WTC11 (cell line): ENCODE data around the gene LMBRD1.

Experiments used
- CTCF ChIP-seq: fragments of 200-600 bp; IDR thresholded peaks from 2 replicates; pipeline ENCODE4 v1.8.0; 2022; ENCODE audit warnings: antibody characterized with exemption
- FOXK1 ChIP-seq: sonication (generic); formaldehyde crosslinking; IDR thresholded peaks from 2 replicates; pipeline ENCODE4 v1.8.0; 2022; ENCODE audit warnings: mild to moderate bottlenecking, moderate library complexity, missing genetic modification reagents
- IRF2 ChIP-seq: sonication (generic); formaldehyde crosslinking; IDR thresholded peaks from 2 replicates; pipeline ENCODE4 v1.8.0; 2022; ENCODE audit warnings: low read depth, missing genetic modification reagents, borderline replicate concordance
- JUN ChIP-seq: sonication (generic); formaldehyde crosslinking; IDR thresholded peaks from 2 replicates; pipeline ENCODE4 v1.8.0; 2023; ENCODE audit warnings: mild to moderate bottlenecking, missing genetic modification reagents
- MAX ChIP-seq: sonication (generic); formaldehyde crosslinking; IDR thresholded peaks from 2 replicates; pipeline ENCODE4 v1.8.0; 2022; ENCODE audit warnings: mild to moderate bottlenecking, missing genetic modification reagents
- NR2C2 ChIP-seq: sonication (generic); formaldehyde crosslinking; IDR thresholded peaks from 2 replicates; pipeline ENCODE4 v1.8.0; 2022; ENCODE audit warnings: mild to moderate bottlenecking, missing genetic modification reagents
- SMAD4 ChIP-seq: sonication (generic); formaldehyde crosslinking; IDR thresholded peaks from 2 replicates; pipeline ENCODE4 v1.8.0; 2022; ENCODE audit warnings: mild to moderate bottlenecking, missing genetic modification reagents
- USF2 ChIP-seq: sonication (generic); formaldehyde crosslinking; IDR thresholded peaks from 2 replicates; pipeline ENCODE4 v1.8.1; 2023; ENCODE audit warnings: mild to moderate bottlenecking, missing genetic modification reagents, moderate library complexity
- ZNF121 ChIP-seq: sonication (generic); formaldehyde crosslinking; IDR thresholded peaks from 2 replicates; pipeline ENCODE4 v1.8.0; 2023; ENCODE audit warnings: missing genetic modification reagents
- TF ChIP-seq, protein P1 (sequence below): sonication (generic); formaldehyde crosslinking; conservative IDR thresholded peaks from 2 replicates; pipeline ENCODE4 v1.8.1; 2023; ENCODE audit warnings: mild to moderate bottlenecking, low read depth, missing genetic modification reagents, moderate library complexity
- TF ChIP-seq, protein P2 (sequence below): sonication (generic); formaldehyde crosslinking; IDR thresholded peaks from 2 replicates; pipeline ENCODE4 v1.8.1; 2022; ENCODE audit warnings: low read depth, missing genetic modification reagents, borderline replicate concordance
- TF ChIP-seq, protein P3 (sequence below): sonication (generic); formaldehyde crosslinking; IDR thresholded peaks from 2 replicates; pipeline ENCODE4 v1.8.0; 2023; ENCODE audit warnings: mild to moderate bottlenecking, missing genetic modification reagents

- no peak for TF ChIP-seq FOXK1
- TF ChIP-seq, protein P1, sequence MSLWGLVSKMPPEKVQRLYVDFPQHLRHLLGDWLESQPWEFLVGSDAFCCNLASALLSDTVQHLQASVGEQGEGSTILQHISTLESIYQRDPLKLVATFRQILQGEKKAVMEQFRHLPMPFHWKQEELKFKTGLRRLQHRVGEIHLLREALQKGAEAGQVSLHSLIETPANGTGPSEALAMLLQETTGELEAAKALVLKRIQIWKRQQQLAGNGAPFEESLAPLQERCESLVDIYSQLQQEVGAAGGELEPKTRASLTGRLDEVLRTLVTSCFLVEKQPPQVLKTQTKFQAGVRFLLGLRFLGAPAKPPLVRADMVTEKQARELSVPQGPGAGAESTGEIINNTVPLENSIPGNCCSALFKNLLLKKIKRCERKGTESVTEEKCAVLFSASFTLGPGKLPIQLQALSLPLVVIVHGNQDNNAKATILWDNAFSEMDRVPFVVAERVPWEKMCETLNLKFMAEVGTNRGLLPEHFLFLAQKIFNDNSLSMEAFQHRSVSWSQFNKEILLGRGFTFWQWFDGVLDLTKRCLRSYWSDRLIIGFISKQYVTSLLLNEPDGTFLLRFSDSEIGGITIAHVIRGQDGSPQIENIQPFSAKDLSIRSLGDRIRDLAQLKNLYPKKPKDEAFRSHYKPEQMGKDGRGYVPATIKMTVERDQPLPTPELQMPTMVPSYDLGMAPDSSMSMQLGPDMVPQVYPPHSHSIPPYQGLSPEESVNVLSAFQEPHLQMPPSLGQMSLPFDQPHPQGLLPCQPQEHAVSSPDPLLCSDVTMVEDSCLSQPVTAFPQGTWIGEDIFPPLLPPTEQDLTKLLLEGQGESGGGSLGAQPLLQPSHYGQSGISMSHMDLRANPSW (CRISPR knock-in tag): no peak
- TF ChIP-seq CTCF: no peak
- TF ChIP-seq MAX: no peak
- TF ChIP-seq, protein P2, sequence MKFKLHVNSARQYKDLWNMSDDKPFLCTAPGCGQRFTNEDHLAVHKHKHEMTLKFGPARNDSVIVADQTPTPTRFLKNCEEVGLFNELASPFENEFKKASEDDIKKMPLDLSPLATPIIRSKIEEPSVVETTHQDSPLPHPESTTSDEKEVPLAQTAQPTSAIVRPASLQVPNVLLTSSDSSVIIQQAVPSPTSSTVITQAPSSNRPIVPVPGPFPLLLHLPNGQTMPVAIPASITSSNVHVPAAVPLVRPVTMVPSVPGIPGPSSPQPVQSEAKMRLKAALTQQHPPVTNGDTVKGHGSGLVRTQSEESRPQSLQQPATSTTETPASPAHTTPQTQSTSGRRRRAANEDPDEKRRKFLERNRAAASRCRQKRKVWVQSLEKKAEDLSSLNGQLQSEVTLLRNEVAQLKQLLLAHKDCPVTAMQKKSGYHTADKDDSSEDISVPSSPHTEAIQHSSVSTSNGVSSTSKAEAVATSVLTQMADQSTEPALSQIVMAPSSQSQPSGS: no peak
- TF ChIP-seq USF2 (CRISPR knock-in tag): no peak
- no peak for TF ChIP-seq SMAD4
- no peak for TF ChIP-seq NR2C2 (CRISPR knock-in tag)
- TF ChIP-seq, protein P3, sequence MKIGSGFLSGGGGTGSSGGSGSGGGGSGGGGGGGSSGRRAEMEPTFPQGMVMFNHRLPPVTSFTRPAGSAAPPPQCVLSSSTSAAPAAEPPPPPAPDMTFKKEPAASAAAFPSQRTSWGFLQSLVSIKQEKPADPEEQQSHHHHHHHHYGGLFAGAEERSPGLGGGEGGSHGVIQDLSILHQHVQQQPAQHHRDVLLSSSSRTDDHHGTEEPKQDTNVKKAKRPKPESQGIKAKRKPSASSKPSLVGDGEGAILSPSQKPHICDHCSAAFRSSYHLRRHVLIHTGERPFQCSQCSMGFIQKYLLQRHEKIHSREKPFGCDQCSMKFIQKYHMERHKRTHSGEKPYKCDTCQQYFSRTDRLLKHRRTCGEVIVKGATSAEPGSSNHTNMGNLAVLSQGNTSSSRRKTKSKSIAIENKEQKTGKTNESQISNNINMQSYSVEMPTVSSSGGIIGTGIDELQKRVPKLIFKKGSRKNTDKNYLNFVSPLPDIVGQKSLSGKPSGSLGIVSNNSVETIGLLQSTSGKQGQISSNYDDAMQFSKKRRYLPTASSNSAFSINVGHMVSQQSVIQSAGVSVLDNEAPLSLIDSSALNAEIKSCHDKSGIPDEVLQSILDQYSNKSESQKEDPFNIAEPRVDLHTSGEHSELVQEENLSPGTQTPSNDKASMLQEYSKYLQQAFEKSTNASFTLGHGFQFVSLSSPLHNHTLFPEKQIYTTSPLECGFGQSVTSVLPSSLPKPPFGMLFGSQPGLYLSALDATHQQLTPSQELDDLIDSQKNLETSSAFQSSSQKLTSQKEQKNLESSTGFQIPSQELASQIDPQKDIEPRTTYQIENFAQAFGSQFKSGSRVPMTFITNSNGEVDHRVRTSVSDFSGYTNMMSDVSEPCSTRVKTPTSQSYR (CRISPR knock-in tag): no peak
- TF ChIP-seq JUN (CRISPR knock-in tag): no peak
- TF ChIP-seq ZNF121: no peak
- no peak for TF ChIP-seq IRF2 (CRISPR knock-in tag)
These were observed 64.8 kb downstream of the LMBRD1 start for GRCh38 chr6:69732045-69732444.
